Measurements from ENCODE around the gene OGDHL.

The OGDHL gene

DNA sequence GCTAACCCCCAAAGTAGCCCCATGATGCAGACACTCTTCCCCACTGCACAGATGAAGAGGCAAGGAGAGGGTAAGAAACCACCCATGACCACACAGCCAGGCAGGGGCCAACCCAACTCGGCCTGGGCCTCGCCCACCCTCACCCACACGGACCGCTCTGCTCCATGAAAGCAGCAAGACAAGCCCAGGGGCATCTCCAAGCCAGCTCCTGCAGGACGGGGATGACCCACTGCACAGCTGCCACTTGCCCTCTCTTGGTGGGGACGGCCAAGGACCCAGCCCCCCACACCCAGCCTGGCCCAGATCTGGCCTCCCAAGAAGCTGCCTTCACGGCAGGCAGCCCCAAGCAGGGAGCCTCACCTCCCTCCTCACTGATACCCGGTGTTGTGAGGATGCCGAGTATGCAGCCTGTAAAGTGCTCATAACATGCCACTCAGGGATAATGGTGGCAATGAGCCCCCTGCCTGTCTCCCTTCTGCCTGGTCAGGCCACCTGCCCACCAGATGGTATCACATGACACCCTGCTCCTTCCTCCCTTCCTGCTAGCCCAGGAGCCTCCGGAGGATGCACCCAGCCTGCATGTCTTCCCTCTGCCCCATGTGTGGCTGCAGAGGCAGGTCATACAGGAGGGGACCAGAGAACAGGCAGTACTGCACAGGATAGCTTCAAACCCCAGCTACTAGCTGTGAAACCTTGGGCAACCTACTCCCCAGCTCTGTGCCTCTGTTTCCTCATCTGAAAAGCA, 23.3 kb downstream of the OGDHL start:
- Histone ChIP-seq H2BK120ac (ENCODE audit: low read depth, low read length) (no peak overlapping the region), H2BK12ac (ENCODE audit: low read length in 2 of 2) (no peak overlapping the region), H3K23ac (ENCODE audit: low read length in 2 of 2) (no peak overlapping the region), H2AK5ac (ENCODE audit: low read length, severe bottlenecking) (no peak overlapping the region), H3K79me1 (replicated peaks; ENCODE audit: low read length, poor library complexity, severe bottlenecking) (no peaks in the 10 kb centered on the region), H4K91ac (ENCODE audit: low read length) (no peak overlapping the region), H2AFZ (ENCODE audit: low read depth, low read length) (no peak overlapping the region), H3K18ac (ENCODE audit: low read depth in 1 of 2, low read length in 2 of 2) (no peak overlapping the region), H3K4ac (ENCODE audit: low read depth in 1 of 2, low read length in 2 of 2) (no peak overlapping the region), H3K4me1 (ENCODE audit: control insufficient read depth, insufficient read depth, low read depth, low read length) (peaks cover 7% of the 10 kb centered on the region), H3K4me2 (ENCODE audit: low read length, poor library complexity, severe bottlenecking) (no peak overlapping the region), H3K27me3 (ENCODE audit: control insufficient read depth in 1 of 2, insufficient read depth in 1 of 2, low read length in 2 of 2) (peaks cover 0 to 25% of the 10 kb centered on the region in 2 experiments), H2BK15ac (ENCODE audit: low read depth, poor library complexity, severe bottlenecking) (no peak overlapping the region), H3K27ac (ENCODE audit: low read length, poor library complexity, severe bottlenecking) (no peak overlapping the region), H3K14ac (ENCODE audit: low read length in 2 of 2) (no peak overlapping the region), H2BK5ac (ENCODE audit: low read depth, low read length, poor library complexity, severe bottlenecking) (no peak overlapping the region), H3K9me3 (ENCODE audit: control insufficient read depth, low read length) (no peaks in the 10 kb centered on the region), H3K9ac (ENCODE audit: low read length) (no peak overlapping the region), H3K36me3 (ENCODE audit: control insufficient read depth in 1 of 2, insufficient read depth in 2 of 2, low read depth in 1 of 2, low read length in 2 of 2) (peaks cover 0 to 39% of the 10 kb centered on the region in 2 experiments), H3K4me3 (ENCODE audit: insufficient read depth in 1 of 2, low read depth in 1 of 2, low read length in 2 of 2) (no peak overlapping the region), H4K8ac (ENCODE audit: low read length) (no peak overlapping the region)
- DNase-seq, result no peak
- WGBS, result 76% methylated on average over 10 of the region's 10 CpGs

DNA sequence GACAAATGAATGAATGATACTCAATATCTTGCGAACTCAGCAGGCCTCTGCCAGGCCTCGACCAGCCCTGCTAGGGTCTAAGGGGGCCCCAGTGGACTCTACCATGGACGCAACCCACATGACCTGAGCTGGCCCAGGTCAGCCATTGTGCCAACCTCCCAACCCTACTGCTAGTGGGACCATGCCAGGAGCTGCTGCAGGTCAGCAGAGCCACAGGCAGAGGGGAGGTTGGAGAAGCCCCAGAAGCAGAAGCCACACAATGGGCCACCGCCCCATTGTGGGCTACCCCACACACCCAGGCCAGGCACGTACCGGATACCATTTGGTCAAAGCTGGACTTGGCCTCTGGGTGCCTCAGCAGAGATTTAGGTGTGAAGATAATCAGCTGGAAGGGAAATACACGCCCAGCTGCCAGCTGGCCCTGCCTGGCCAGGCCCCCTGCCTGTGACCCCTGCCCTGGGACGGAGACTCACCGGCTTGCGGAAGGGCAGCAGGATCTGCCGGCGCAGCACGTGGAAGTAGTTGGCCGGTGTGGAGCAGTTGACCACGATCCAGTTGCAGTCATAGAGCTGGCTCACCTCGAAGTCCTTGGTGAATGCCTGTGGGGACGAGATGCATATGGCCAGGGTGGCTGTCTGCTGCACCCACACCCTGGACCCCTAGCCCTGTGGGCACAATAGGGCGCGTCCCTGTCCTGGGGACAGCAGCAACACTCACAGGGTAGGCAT, 24.5 kb downstream of the OGDHL start:
- Histone ChIP-seq H2BK120ac (ENCODE audit: low read depth, low read length) (no peak overlapping the region), H3K4ac (ENCODE audit: low read depth in 1 of 2, low read length in 2 of 2) (no peak overlapping the region), H3K9me3 (ENCODE audit: control insufficient read depth, low read length) (no peaks in the 10 kb centered on the region), H3K9ac (ENCODE audit: low read length) (no peak overlapping the region), H3K36me3 (ENCODE audit: control insufficient read depth in 1 of 2, insufficient read depth in 2 of 2, low read depth in 1 of 2, low read length in 2 of 2) (peaks cover 0 to 28% of the 10 kb centered on the region in 2 experiments), H4K8ac (ENCODE audit: low read length) (no peak overlapping the region), H3K4me3 (ENCODE audit: insufficient read depth in 1 of 2, low read depth in 1 of 2, low read length in 2 of 2) (no peak overlapping the region), H3K23ac (ENCODE audit: low read length in 2 of 2) (no peak overlapping the region), H3K27me3 (ENCODE audit: control insufficient read depth in 1 of 2, insufficient read depth in 1 of 2, low read length in 2 of 2) (peaks cover 0 to 25% of the 10 kb centered on the region in 2 experiments), H2BK5ac (ENCODE audit: low read depth, low read length, poor library complexity, severe bottlenecking) (no peak overlapping the region), H2AFZ (ENCODE audit: low read depth, low read length) (no peak overlapping the region), H3K27ac (ENCODE audit: low read length, poor library complexity, severe bottlenecking) (no peak overlapping the region), H2BK12ac (ENCODE audit: low read length in 2 of 2) (no peak overlapping the region), H3K79me1 (replicated peaks; ENCODE audit: low read length, poor library complexity, severe bottlenecking) (no peaks in the 10 kb centered on the region), H3K4me2 (ENCODE audit: low read length, poor library complexity, severe bottlenecking) (no peak overlapping the region), H3K14ac (ENCODE audit: low read length in 2 of 2) (no peak overlapping the region), H3K18ac (ENCODE audit: low read depth in 1 of 2, low read length in 2 of 2) (no peak overlapping the region), H2BK15ac (ENCODE audit: low read depth, poor library complexity, severe bottlenecking) (no peak overlapping the region), H4K91ac (ENCODE audit: low read length) (no peak overlapping the region), H2AK5ac (ENCODE audit: low read length, severe bottlenecking) (no peak overlapping the region), H3K4me1 (ENCODE audit: control insufficient read depth, insufficient read depth, low read depth, low read length) (peaks cover 7% of the 10 kb centered on the region)
- no peak for DNase-seq
- WGBS, result 86% methylated on average over 19 of the region's 19 CpGs

DNA sequence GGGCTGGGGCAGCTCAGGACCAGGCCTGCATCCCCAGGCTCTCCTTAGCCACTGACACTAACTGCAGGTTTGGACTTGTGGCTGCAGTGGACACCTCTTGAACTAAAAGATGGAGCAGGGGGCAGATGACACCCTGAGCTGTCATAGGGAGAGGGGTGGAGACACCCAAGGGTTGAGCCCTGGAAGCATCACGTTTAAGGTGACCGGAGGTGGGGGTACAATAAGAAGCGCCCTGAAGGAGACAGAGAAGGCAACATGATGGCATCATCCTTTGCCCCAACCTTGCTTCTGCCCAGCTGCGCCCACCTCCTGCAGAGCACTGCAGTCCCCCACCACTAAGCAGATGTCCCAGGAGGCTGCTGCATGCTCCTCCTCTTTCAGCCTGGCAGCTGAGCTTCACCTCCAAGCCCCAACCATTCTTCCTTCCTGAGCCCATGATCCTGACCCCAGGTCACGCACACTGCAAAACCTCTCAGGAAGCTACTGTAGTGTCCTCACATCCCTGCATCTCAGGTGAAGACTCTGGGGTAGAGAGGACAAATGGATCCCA, 25.5 kb downstream of the OGDHL start:
- H3K4me3 ChIP-seq (ENCODE audit: insufficient read depth in 1 of 2, low read depth in 1 of 2, low read length in 2 of 2), result no peak overlapping the region
- H3K9ac ChIP-seq (ENCODE audit: low read length), result no peak overlapping the region
- H3K9me3 ChIP-seq (ENCODE audit: control insufficient read depth, low read length), result no peaks in the 10 kb centered on the region
- 81% methylated on average over 5 of the region's 5 CpGs for WGBS
- peaks cover 0 to 20% of the 10 kb centered on the region in 2 experiments for H3K36me3 ChIP-seq (ENCODE audit: control insufficient read depth in 1 of 2, insufficient read depth in 2 of 2, low read depth in 1 of 2, low read length in 2 of 2)
- H2BK120ac ChIP-seq (ENCODE audit: low read depth, low read length), result no peak overlapping the region
- no peaks in the 10 kb centered on the region for H3K79me1 ChIP-seq (replicated peaks; ENCODE audit: low read length, poor library complexity, severe bottlenecking)
- DNase-seq, result no peak
- no peak overlapping the region for H2AK5ac ChIP-seq (ENCODE audit: low read length, severe bottlenecking)
- H3K23ac ChIP-seq (ENCODE audit: low read length in 2 of 2), result no peak overlapping the region
- no peak overlapping the region for H4K91ac ChIP-seq (ENCODE audit: low read length)
- no peak overlapping the region for H3K4me2 ChIP-seq (ENCODE audit: low read length, poor library complexity, severe bottlenecking)
- H2BK12ac ChIP-seq (ENCODE audit: low read length in 2 of 2), result no peak overlapping the region
- H2BK15ac ChIP-seq (ENCODE audit: low read depth, poor library complexity, severe bottlenecking), result no peak overlapping the region
- H3K4ac ChIP-seq (ENCODE audit: low read depth in 1 of 2, low read length in 2 of 2), result no peak overlapping the region
- H3K27ac ChIP-seq (ENCODE audit: low read length, poor library complexity, severe bottlenecking), result no peak overlapping the region
- H3K18ac ChIP-seq (ENCODE audit: low read depth in 1 of 2, low read length in 2 of 2), result no peak overlapping the region
- H2AFZ ChIP-seq (ENCODE audit: low read depth, low read length), result no peak overlapping the region
- H3K4me1 ChIP-seq (ENCODE audit: control insufficient read depth, insufficient read depth, low read depth, low read length), result peaks cover 3% of the 10 kb centered on the region
- H3K14ac ChIP-seq (ENCODE audit: low read length in 2 of 2), result no peak overlapping the region
- no peak overlapping the region for H4K8ac ChIP-seq (ENCODE audit: low read length)
- no peak overlapping the region for H2BK5ac ChIP-seq (ENCODE audit: low read depth, low read length, poor library complexity, severe bottlenecking)
- H3K27me3 ChIP-seq (ENCODE audit: control insufficient read depth in 1 of 2, insufficient read depth in 1 of 2, low read length in 2 of 2), result peaks cover 0 to 25% of the 10 kb centered on the region in 2 experiments

DNA sequence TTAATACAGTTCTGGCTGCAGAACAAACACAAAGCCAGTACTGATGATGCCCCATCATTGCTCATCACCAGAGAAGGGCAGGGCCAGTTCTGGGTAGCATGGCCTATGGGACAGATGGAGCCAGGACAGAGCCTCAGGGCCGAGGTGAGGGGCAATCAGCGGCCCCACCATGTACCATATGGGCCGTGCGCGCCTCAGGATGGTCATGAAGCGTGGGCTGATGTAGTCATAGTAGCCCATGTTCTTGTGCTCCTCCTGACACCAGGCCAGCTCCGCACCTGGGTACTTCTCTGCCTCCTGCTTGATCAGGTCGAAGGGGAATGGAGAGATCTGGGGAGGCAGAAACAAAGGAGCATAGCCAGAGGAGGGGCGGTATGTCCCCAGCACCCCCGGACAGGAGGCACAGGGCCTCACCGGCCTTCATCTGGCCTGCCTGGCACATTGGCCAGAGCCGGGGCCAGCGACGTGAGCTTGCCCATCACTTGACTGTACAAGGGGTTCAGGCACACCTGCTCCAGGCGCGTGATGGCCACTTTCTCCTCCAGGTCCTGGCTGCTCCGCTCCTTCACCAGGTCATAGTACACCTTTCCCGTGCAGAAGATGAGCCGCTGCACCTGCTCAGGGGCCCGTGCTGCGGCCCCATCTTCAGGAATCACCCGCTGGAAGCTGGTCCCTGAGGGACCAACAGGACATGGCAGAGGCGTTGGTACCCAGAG, 26.1 kb downstream of the OGDHL start:
- Histone ChIP-seq H3K36me3 (ENCODE audit: control insufficient read depth in 1 of 2, insufficient read depth in 2 of 2, low read depth in 1 of 2, low read length in 2 of 2) (peaks cover 0 to 20% of the 10 kb centered on the region in 2 experiments), H3K4me2 (ENCODE audit: low read length, poor library complexity, severe bottlenecking) (no peak overlapping the region), H2AFZ (ENCODE audit: low read depth, low read length) (no peak overlapping the region), H3K4me1 (ENCODE audit: control insufficient read depth, insufficient read depth, low read depth, low read length) (peaks cover 3% of the 10 kb centered on the region), H3K79me1 (replicated peaks; ENCODE audit: low read length, poor library complexity, severe bottlenecking) (no peaks in the 10 kb centered on the region), H2BK120ac (ENCODE audit: low read depth, low read length) (no peak overlapping the region), H4K8ac (ENCODE audit: low read length) (no peak overlapping the region), H3K14ac (ENCODE audit: low read length in 2 of 2) (no peak overlapping the region), H3K4me3 (ENCODE audit: insufficient read depth in 1 of 2, low read depth in 1 of 2, low read length in 2 of 2) (no peak overlapping the region), H3K18ac (ENCODE audit: low read depth in 1 of 2, low read length in 2 of 2) (no peak overlapping the region), H3K23ac (ENCODE audit: low read length in 2 of 2) (no peak overlapping the region), H3K4ac (ENCODE audit: low read depth in 1 of 2, low read length in 2 of 2) (no peak overlapping the region), H3K27ac (ENCODE audit: low read length, poor library complexity, severe bottlenecking) (no peak overlapping the region), H3K9me3 (ENCODE audit: control insufficient read depth, low read length) (no peaks in the 10 kb centered on the region), H4K91ac (ENCODE audit: low read length) (no peak overlapping the region), H2BK5ac (ENCODE audit: low read depth, low read length, poor library complexity, severe bottlenecking) (no peak overlapping the region), H2BK12ac (ENCODE audit: low read length in 2 of 2) (no peak overlapping the region), H2AK5ac (ENCODE audit: low read length, severe bottlenecking) (no peak overlapping the region), H2BK15ac (ENCODE audit: low read depth, poor library complexity, severe bottlenecking) (no peak overlapping the region), H3K9ac (ENCODE audit: low read length) (no peak overlapping the region), H3K27me3 (ENCODE audit: control insufficient read depth in 1 of 2, insufficient read depth in 1 of 2, low read length in 2 of 2) (peaks cover 0 to 25% of the 10 kb centered on the region in 2 experiments)
- WGBS, result 89% methylated on average over 23 of the region's 23 CpGs
- no peak for DNase-seq

Measured in mesenchymal stem cell (in vitro differentiated cells and primary cell).